DOHH2 (cell line): Measurements from ENCODE around the gene TRIM9.

Experiments
- CTCF ChIP-seq: fragments of 200-600 bp; sonication (generic); IDR thresholded peaks from one replicate; pipeline ENCODE4 v1.5.1; 2014; ENCODE audit warnings: antibody characterized with exemption, mild to moderate bottlenecking, low read depth, low read length; ENCODE audit not compliant: poor library complexity, severe bottlenecking
- EZH2phosphoT487 ChIP-seq: fragments of 200-600 bp; sonication (generic); IDR thresholded peaks from 2 replicates; pipeline ENCODE4 v1.6.1; 2017; ENCODE audit warnings: borderline replicate concordance, mild to moderate bottlenecking, antibody characterized with exemption, low read length, moderate library complexity, mixed read lengths

GRCh38 chr14:50978529-50978871 is 116.4 kb downstream of the TRIM9 start:
- no peak for TF ChIP-seq CTCF
- no peak for TF ChIP-seq EZH2phosphoT487
